DND-41 (cell line): Measurements from ENCODE around the gene SEMA5A.

Source experiments
- CTCF ChIP-seq: IDR thresholded peaks from 2 replicates; pipeline ENCODE4 v1.5.1; 2012; ENCODE audit warnings: borderline replicate concordance, low read length, moderate library complexity, mild to moderate bottlenecking; ENCODE audit not compliant: poor library complexity, severe bottlenecking; ENCODE audit errors: extremely low read depth
- EZH2 ChIP-seq: IDR thresholded peaks from 3 replicates; pipeline ENCODE4 v1.6.1; 2012; ENCODE audit warnings: borderline replicate concordance, low read depth, mild to moderate bottlenecking, moderate library complexity, low read length, inconsistent platforms; ENCODE audit not compliant: severe bottlenecking

- TF ChIP-seq CTCF (no peak), EZH2 (no peak)
Observed at GRCh38 chr5:9474219-9475002, 71.5 kb downstream of the SEMA5A start.
